Islet precursor cell (in vitro differentiated cells): ENCODE measurements around the gene LMBR1.
A peak's percentile ranks its signal among the peaks of the same experiment; 100 is the strongest.

Experiments
- DNase-seq: peaks from one replicate; pipeline ENCODE4 v3.0.0-alpha.2; 2018

Gene LMBR1

DNA sequence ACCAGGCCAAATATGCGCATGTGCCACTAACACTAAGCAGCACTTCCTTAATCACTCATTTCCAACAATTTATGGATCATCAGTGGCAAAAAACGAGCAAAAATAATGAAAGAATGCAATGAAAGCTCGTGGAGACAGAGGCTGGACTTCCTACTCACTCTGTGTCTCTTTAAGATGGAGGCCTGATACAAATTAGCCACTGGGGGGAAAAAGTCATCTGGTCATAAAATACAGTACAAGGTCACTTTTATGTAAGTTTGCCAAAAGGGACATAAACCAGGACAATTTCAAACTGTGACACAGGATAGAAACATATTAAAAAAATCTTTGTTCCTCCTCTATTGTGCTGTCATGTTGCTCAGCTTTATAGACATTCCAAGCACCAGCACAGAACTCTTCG is 101.7 kb downstream of the LMBR1 start:
- no peak for DNase-seq

DNA sequence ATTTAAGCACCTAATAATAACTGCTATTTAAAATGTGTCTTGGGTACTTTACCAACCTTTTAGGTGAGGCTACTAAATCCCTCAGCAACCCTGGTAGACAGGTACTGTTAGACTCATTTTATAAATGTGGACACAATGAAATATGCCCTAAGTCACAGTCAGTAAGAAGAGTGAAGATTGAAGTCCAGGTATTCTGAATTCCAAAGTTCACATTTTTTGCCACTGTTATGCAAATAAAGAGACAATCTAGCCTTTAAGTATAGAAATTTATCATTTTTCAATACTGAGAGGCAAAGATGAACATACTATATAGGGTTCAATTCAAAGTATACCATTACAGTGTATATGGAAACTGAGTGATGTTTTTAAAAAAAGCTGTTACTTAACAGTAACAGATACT is 102.7 kb downstream of the LMBR1 start:
- no peak for DNase-seq

DNA sequence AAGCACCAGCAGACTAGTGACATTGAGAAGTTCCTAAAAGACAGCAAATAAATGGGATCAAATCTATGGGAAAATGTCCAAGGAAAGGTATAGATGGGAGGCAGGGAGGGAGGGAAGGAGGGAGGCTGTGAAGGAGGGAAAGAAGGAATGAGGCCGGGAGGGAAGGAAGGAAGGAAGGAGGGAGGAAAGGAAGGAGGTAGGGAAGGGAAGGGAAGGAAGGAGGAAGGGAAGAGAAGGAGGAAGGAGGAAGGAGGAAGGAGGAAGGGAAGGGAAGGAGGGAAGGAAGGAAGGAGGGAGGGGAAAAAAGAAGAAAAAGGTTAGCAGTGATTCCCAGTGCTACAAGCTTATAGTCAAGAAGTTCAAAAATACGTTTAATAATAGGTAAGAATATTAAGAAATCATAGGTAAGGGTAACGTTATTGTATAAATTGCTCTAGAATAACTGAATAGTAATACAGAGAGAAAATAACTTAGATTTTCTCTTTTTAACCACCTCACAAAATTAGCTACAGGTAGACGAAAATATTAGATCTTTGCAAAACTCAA is 106.9 kb downstream of the LMBR1 start:
- DNase-seq, result no peak

DNA sequence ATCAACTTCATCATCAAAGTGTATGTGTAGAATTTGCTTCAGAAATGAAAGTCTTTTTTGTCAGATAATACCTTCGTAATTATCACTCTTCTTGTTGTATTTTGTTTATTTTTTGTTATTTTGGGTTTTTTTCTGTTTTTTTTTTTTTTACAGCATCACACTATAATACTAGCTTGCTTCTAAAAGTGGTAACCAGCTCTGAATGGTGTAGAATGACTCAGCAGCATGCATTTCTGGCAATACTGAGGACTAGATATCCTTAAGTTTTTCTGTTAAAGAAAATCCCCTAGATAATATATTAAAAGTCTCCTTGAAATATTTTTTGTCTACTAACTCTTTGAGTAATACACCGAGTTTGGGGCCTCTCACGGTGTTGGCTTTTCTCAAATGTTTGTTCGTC is 109.1 kb downstream of the LMBR1 start:
- DNase-seq, result no peak

DNA sequence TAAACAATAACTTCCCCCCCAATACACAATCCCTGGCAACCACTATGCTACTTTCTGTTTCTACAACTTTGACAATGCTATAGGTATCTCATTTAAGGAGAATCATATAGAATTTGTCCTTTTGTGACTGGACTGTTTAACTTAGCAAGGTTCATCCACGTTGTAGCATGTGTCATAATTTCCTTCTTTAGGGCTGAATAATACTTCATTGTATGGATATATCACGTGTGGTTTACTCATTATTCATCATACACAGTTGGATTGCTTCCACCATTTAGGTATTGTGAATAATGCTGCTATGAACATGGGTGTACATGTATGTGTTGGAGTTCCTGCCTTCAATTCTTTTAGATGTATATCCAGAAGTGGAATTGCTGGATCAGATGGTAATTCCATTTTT is 111.0 kb downstream of the LMBR1 start:
- DNase-seq, result no peak

DNA sequence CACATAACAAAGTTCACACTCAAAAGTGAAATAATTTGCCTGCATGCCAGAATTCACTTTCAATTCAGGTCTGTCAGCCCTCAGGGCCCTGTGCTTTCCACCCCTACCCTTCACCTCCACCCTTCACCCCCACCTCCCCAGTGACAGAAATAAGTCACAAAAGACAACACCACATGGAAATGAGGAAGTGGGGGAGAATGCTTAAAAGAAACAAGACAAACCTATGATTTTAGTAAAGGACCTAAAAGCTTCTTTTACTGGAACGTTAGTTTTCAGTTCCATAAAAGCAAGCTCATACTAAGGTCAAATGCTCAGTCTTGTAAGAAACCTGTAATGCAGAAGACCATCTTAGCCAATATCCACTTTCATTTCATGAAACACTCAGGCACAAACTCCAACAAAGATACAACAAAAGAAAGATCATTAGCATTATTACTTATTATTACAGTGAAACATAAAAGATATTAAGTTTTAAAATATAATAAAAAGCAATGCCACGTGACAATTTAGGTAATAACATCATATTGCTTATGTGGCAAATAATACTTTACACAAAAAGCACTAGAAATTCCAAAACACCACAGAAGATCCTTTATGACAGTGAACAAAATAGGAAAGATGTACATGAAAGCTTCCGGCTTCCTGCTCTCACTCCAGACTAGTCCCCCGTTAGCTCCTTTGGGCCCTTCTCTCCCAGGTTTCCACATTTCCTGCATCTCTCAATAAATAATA is 112.1 kb downstream of the LMBR1 start:
- no peak for DNase-seq

DNA sequence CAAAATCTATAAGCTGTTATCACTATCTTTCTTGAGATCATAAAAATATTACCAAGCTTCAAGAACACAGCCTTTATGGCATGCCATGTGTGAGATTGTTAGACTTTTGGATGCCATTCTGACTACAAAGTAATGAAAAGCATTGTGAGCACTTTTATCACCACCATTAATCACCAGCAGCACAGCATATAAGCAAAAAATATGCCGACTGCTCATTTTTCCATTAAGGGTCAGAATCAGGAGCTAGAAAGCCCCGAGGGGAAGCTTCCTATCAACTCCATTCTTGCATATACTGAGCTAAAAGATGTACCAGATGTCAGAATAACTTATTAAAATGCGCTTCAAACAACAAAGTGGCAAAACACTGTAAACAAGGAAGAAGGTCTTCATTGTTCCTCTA is 114.3 kb downstream of the LMBR1 start:
- DNase-seq, result no peak

DNA sequence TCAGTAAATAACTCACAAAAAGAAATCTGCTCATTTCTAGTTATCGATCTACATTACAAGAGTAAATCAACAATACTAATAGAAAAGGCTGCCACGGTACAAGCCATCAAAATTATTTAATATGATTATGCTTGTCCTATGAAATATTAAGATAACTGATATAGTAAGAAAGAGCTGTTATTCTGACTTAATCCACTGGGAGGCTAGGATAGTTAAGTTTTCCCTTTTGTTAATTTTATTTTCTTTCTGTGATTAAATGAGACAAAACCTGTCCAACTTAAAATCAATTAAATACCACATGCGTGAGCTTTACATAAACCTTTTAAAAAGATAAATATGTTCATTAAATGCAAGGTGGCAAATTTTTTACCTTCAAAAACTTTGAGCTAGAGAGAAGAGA is 114.8 kb downstream of the LMBR1 start:
- DNase-seq, result no peak

DNA sequence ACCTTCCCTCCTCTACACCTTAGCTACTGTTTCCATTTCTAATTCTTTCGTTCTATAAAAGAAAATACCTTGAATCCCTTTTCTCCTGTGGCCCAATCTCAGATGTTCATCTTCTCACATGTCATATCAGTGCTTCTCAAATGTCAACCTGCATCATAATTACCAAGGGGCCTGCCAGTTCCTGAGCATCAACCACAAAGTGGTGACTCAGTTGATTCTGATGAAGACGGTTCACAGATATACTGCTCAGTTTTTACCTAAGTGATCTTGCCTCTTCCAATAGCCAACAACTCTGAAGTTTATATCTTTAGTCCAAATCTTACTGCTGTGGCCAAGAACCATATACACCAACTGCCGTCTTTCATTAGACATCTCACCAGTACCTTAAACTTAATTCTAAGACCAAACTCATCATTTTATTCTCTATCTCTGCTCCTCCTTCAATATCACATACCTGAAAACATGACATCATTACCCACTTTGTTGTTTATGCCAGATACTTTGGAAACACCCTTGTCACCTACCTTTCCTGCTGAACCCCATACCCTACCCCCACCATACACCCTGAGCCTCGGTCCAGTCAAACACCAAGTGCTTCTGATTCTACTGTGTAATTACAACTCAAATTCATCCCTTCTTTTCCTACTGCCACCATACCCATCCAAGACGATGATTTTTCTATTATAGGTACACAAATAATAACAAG is 115.5 kb downstream of the LMBR1 start:
- DNase-seq, result no peak

DNA sequence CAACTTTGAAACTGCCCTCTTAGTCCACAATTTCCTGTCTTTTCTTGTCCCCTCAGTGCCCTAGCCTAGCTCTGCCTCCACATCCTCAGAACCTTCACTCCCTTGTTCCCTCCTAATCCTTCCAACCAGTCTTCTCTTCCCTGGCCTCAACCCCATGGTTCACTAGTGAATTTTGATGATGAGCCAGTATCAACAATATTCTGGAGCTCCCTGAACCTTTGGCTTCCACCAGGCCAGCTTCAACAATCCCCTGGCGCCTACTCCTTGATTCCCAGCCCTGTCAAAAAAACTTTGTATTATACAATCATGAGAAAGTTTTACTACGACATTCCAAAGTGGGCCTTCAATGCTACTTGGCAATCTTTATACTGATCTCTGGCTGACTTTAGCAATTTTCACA is 116.5 kb downstream of the LMBR1 start:
- no peak for DNase-seq

DNA sequence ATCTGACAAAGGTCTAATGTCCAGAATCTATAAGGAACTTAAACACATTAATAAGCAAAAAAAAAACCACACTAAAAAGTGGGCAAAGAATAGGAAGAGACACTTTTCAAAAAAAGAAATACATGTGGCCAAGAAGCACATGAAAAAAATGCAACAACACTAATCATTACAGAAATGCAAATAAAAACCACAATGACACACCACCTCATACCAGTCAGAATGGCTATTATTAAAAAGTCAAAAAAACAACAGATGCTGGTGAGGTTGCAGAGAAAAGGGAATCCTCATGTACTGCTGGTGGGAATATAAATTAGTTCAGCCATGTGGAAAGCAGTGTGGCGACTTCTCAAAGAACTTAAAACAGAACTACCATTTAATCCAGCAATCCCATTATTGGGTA is 119.0 kb downstream of the LMBR1 start:
- DNase-seq, result no peak

DNA sequence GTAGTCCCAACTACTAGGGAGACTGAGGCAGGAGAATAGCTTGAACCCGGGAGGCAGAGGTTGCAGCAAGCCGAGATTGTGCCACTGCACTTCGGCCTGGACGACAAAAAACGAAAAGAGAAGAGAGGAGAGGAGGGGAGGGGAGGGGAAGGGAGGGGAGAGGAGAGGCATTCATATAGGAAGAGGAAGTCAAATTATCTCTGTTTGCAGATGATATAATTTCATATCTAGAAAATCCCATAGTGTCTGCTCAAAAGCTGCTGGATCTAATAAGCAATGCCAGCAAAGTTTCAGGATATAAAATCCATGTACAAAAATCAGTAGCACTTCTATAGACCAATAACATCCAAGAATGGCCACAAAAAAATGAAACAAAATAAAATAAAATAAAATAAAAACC is 120.3 kb downstream of the LMBR1 start:
- DNase-seq, result no peak

DNA sequence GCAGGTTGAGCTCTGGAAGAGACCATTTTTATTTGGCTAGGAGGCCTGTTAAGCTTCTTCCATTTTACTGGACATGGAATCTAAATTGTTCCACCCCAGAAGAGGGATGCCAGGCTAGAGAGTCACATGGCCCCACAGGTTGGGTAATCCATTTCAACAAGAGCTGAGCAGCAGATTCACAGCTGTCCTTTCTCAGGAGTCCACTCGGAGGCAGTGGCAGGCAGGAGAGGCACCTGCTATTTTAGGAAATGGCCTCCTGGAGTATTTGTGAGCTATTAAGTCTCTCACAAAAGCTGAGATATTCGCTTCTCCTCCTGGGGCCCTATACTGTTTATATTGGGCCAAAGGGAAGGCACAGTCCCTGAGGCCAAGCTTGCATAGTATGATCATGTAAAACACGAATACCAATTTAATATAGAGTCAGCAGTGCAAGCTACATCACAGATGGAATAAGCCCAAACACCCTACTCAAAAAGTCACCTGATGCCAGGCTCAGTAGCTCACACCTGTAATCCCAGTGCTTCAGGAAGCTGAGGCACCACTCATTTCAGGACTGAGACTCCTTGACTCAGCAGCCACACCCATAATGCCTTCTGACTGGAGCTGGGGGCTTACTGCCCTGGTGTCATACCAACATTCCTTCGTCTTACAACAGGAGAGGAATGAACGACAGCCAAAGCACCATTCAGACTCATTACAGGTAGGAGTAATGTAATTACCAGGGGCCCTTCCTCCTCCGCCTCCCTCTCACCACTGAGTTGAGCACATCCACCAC is 124.1 kb downstream of the LMBR1 start:
- peak; percentile 84 for DNase-seq

DNA sequence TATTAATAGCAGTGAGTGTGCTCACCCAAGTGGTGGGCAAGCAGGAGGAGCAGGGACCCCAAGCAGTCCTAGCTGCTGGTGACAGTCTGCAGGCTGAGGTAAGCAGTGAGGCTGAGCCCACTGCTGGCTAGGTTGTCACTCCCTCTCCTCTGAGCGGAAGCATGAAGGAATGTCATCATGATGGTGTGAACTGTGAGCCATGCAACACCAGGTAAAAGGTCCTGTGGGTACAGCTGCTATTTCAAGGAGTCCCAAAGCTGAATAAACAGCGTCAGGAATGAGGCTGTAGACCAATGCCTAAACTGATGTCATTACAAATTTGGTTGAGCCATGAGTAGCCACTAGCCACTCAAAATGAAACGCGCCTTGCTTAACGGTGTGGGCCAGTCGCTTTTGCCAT is 126.3 kb downstream of the LMBR1 start:
- DNase-seq, result no peak

DNA sequence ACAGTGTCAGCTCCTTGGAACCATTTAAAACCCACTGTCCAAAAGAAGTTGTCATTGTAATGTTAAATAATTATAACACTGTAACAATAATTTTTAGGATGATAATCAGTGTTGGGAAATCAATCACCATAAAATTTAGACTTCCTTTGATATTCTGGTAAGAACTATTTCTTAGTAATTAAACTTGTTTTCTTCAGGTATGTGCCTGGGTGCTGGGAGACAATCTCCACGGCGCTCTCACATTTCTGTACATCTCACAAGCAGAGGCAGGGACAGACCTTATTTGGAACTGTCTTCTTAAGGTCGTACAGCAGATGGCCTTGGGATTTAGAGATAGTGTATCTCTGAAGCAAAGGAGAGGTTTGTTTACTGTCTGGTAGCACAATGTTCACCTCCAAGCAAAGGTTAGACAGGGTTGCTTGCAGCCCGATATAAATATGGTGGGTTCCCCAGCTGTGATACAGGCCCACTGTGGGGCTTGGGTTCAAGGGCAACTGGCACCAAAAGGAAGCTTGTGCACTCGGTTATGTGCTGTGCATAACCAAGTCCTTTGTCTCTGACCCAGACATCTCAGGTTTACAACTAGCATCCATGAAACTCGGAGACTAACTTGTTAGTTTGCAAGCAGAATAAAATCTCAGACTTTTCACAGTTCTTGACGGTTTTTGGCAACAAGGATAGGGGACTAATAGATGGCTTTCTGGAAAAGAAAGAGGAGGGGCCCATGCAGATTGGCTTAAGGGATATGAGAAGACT is 126.9 kb downstream of the LMBR1 start:
- no peak for DNase-seq

DNA sequence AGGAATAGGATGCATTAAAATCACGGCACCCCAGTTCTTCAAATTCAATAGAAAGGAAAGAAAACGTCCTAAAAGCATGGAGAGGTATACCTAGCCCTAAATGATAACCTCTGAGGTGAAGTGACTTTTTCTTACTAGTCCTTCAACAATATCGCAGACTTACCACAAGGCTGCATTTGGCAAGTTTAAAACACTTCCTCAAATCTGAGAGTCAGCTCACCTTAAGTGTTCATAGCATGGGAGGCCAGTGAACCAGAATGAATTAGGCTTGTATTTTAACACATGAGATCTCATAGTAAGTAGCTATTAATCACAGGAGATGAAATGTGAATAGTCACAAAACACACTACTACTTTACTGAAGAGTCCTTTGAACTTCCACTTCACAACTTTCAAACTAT is 128.2 kb downstream of the LMBR1 start:
- DNase-seq, result no peak

DNA sequence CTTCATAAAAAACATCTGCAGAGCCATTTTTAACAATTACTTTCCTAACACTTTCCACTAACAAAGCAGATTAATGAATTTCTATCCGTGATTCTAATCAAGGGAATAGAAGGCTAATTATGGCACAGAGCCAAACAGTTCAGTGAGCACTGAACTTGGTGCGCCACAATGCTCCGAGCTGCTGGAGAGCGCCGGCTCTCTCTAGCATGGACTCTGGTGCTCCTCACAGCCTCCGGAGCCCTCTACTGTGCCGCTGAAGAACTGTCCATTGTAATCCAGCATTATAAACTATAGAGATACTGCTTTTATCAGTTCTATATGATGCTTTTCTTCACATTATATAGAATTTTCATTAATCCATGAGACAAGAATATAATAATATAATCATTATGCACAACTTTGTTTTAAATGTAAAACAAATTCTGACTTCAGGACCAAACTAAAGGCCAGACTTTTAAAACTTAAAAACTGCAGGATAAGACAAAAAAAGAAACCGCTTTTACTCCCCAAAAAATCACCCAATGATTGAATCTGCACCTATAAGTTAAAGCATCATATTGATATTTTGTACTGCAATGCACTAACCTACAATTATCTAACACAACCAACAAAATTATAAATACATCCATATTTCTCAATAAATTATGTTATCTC is 128.8 kb downstream of the LMBR1 start:
- DNase-seq, result peak; percentile 68

DNA sequence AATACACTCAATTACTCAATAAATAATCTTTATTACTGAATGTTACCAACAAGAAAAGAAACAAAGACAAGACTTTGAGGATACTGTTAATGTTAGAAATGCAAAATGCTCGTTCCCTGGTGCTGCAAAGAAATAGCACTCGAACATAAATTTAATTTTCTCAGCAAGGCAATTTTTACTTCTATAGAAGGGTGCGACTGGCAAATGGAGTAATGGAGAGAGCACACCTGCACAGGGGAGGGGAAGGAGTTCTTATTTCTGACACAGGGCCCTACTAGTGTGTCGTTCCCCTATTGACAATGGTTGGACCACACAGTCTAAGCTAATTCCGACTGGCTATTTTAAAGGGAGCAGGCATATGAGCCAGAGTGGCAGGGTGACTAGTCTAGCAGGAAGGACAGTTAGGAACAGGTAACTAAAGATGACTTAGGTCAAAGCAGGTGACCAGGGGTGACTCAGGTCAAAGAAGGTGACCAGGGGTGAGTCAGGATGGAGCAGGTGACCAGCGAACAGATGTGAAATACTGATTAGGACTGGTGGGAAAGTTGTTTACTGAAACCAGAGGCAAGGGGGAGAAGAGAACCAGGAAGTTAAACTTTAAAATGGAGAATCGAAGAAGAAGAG is 133.3 kb downstream of the LMBR1 start:
- DNase-seq, result peak; percentile 75

DNA sequence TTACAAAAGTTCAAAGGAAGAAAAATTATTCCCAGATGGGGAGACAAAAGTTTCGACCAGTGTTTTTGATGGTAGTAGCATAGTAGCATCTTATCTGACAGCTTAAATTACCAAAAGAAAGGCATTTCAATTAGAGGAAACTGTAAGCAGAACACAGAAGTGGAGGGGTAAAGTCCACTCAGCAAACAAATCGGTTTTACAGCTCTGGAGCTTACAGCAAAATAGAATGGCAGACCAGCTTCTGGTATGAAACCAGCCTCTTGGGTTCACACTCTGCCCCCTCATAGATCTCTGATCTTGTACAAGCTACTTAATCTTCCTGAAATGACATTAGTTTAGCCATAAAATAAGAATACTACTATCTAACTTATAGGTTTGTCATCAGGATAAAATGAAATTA is 133.8 kb downstream of the LMBR1 start:
- DNase-seq, result no peak

DNA sequence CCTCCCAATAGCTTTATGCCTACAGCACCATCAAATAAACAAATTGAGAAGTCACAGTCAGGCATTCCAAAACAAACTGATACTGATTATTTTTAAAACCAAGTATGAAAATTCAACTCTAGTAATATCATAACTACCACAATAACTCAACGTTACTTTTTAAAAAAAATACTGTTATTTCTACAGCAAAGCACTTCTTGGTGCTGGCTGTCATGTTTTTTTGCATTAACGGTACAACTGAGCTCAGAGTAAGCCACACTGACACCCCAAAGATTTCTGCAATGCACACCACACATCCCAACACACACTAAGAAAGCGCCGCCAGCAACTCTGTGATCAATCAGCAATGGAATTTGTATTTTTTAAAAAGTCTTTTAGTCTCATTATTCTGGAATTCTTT is 138.8 kb downstream of the LMBR1 start:
- no peak for DNase-seq

DNA sequence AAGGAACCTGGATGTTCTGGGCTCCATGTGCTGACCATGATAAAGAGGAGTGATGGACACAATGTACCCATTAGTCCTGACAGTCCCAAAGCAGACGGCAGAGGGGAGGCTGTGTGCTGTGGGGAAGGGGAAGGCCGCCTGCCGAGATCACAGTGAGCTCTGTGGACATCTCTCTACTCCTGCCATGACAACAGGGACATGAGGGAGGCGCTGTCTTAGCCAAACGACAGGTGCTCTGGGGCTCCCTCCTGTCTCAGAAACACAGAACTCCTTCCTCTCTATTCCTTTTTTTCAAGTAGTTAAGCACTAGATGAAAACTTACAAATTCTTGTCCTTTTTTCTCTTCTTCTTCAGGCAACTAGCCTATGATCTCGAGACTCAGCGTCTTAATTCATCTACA is 139.4 kb downstream of the LMBR1 start:
- no peak for DNase-seq

DNA sequence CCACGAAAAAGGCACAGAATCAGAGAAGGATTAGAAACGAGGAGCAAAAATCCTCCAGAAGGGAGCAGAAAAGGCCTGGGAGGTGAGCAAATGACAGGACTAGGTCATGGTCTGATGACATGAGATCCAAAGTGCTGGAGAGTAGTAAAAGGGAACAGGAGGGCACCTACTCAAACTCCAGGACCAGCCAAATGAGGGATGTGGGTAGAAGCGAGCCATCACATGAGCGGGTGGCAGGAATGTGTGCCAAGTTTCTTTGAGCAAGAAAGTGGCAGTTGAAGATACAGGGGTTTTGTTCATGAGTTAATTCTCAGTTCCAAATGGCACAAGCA is 139.8 kb downstream of the LMBR1 start:
- no peak for DNase-seq
